GM19238 (cell line): Measurements from ENCODE around the gene FAM89B.
A peak's percentile ranks its signal among the peaks of the same experiment; 100 is the strongest.
"Not testable (repeated sequence)": the region's sequence is repeated elsewhere in the genome, so short reads cannot be mapped to it uniquely, and the experiment has no call there.

ENCODE experiments used
- DNase-seq: peaks from one replicate; pipeline ENCODE4 v3.0.0; 2011; ENCODE audit warnings: low spot score; ENCODE audit not compliant: insufficient read length

The FAM89B gene

DNA sequence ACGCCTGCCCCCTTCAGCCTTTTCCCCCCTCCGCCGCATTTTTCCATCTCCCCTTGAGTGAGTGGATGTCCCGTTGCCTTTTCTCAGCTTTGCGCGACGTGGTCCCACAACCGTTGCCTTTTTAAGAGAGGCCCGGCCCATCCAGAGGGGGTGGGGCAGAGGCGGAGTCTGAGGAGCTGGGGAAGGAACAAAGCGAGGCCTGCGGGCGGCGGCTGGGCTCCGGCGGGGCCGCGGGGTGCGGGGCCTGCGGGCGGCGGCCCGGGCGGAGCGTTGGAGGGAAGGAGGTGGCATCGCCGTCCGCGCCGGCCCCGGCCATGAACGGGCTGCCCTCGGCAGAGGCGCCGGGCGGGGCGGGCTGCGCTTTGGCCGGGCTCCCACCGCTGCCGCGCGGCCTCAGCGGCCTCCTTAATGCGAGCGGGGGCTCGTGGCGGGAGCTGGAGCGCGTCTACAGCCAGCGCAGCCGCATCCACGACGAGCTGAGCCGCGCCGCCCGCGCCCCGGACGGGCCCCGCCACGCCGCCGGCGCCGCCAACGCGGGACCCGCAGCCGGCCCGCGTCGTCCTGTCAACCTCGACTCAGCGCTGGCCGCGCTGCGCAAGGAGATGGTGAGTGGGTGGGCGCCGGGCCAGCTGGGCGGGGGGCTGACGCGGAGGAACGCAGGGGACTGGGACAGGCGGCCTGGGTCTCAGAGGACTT is at the start of gene FAM89B:
Gene FAM89B, plus strand, starts transcription at position 183 of the 696 bp plus-strand sequence. Its CDS starts 132 bp downstream, at position 315.
- peak; percentile 83 for DNase-seq

DNA sequence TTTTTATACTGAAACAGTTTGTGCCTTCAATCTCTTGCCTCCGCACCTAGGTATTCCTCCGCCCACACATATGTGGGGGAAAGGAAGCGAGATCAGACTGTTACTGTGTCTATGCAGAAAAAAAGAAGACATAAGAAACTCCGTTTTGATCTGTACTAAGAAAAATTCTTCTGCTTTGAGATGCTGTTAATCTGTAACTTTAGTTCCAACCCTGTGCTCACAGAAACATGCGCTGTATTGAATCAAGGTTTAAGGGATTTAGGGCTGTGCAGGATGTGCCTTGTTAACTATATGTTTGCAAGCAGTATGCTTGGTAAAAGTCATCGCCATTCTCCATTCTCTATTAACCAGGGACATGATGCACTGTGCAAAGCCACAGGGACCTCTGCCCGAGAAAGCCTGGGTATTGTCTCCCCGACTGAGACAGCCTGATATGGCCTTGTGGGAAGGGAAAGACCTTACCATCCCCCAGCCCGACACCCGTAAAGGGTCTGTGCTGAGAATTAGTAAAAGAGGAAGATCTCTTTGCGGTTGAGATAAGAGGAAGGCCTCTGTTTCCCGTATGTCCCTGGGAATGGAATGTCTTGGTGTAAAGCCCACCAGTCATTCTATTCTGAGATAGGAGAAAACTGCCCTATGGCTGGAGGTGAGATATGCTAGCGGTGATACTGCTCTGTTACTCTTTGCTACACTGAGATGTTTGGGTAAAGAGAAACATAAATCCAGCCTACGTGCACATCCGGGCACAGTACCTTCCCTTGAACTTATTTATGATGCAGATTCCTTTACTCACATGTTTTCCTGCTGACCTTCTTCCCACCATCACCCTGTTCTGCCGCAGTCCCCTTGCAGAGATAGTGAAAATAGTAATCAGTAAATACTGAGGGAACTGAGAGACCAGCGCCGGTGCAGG is 49.4 kb upstream of the FAM89B start:
- DNase-seq, result not testable (repeated sequence)

DNA sequence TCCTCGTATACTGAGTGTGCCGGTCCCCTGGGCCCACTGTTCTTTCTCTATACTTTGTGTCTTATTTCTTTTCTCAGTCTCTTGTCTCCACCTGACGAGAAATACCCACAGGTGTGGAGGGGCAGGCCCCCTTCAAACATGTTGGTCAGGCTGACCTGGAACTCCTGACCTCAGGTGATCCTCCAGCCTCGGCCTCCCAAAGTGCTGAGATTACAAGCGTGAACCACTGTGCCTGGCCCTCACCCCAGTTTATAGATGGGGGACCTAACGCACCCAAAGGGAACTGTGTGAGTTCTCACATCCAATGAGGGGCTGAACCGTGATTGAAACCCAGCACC is 48.7 kb upstream of the FAM89B start:
- not testable (repeated sequence) for DNase-seq

DNA sequence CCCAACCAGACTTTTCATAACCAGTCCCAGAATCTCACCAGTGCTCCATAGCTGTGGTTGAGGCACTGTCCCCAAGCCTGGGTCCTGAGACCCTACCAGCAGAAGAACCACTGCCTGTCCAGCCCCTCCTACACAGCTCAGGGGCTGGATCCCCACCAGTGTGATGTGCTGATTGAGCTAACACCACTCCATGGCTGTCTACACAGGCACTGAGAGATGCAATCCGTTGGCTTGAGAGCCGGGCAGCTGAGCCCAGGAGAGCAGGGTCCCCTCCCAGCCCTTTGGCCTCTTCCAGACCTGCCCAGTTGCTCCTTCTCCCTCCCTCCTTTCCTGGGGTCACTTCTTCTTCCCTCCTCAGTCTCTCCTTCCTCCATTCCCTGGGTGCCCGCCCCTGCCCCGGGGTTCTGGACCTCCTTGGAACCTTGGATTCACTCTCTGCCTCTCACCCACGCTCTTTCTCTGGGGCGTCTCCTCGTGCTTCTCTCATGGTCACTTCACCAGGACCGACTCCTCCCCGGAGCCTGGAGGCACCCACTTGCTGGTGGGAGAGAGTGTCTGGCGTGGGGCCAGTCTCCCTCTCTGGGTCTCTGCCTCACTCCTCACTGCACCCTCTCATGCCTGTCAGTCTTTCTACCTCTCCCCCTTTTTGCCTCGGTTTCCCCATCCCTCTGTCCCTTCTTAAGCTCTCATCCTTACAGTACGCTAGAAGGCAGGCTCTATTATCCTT is 48.2 kb upstream of the FAM89B start:
- no peak for DNase-seq

DNA sequence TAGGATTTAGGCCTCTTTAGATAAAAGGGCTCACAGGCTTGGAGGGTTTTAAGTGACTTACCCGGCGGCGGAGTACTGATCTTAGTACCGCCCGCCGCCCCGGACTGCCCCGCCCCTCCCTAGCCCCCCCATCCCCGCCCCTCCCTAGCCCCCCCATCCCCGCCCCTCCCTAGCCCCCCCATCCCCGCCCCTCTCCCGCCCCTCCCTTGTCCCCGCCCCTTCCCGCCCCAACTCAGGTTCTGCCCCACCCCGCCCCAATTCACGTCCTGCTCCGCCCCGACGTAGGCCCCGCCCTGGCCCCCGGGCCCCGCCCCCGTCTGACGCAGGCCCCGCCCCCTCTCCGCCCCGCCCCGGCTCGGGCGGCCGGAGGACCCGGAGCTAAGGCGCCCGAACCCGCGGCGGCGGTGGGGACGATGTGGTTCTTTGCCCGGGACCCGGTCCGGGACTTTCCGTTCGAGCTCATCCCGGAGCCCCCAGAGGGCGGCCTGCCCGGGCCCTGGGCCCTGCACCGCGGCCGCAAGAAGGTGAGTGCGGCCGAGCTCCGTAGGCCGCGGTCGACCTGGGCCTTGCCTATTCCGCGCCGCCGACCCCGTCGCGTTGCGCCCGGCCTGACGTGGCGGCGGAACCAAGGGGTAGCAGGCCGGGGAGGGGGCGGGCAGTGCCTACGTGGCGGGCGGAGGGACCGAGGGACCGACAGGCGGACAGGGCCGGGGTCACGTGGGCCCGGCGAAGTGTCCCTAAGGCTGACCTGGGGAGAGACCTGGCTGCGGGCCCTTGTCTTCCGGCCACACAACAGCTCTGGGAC is 47.4 kb upstream of the FAM89B start, which contains the start of gene SCYL1:
Gene SCYL1, plus strand, starts transcription at position 343 of the 805 bp plus-strand sequence. Its CDS starts 71 bp downstream, at position 414.
- DNase-seq, result peak; percentile 76

DNA sequence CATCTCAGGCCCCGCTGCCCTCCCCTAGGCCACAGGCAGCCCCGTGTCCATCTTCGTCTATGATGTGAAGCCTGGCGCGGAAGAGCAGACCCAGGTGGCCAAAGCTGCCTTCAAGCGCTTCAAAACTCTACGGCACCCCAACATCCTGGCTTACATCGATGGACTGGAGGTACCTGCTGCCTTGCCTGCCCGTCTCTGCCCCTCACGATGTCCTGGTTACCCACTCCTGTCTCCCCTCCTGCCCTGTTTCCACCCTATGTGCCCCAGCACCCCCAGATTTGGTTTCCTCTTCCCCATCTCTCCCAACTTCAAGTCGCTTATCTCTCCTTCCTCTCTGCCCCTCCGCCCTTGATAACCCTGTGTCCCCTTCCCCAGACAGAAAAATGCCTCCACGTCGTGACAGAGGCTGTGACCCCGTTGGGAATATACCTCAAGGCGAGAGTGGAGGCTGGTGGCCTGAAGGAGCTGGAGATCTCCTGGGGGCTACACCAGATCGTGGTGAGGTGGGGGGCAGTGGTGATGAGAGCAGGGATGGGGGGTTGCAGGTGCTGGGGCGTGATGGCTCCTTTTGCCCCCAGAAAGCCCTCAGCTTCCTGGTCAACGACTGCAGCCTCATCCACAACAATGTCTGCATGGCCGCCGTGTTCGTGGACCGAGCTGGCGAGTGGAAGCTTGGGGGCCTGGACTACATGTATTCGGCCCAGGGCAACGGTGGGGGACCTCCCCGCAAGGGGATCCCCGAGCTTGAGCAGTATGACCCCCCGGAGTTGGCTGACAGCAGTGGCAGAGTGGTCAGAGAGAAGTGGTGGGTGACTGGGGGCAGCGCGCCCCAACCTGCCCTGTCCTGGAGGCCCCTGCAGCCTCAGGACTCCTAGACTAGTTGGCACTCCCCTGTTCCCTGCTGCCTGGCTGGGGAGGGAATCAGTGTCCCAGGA is 46.5 kb upstream of the FAM89B start:
- no peak for DNase-seq

DNA sequence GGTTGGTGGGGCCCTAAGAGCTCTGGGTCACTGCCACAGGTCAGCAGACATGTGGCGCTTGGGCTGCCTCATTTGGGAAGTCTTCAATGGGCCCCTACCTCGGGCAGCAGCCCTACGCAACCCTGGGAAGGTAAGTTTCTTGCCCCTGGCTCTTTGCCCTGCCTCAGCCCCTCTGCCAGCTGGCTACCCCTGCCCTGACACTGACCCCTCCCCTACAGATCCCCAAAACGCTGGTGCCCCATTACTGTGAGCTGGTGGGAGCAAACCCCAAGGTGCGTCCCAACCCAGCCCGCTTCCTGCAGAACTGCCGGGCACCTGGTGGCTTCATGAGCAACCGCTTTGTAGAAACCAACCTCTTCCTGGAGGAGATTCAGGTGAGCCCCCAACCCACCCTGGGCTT is 45.6 kb upstream of the FAM89B start:
- DNase-seq, result no peak

DNA sequence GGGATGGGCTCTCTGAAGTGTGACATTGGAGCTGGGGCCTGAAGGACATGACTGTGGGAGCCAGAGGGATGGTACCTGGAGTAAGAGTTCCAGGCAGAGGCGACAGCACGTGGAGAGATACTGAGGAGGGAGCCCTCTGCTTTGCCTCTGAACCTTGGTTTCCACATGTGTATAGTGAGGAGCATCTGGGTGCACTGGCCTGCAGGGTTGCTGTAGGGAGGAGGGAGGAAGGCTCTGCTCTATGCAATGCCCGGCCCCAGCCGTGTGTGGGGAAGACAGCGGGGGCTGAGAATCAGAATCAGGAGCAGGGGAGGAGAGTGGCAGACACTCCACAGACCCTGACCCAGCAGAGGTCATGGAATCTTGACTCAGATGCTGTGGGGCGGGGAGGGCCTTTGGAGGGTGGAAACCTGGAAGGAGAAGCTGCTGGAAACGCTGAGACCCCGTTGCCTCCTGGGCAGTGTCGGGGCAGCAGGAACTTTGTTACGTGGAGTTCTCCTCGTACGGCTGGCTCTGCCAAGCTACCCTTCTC is 43.5 kb upstream of the FAM89B start:
- DNase-seq, result no peak

DNA sequence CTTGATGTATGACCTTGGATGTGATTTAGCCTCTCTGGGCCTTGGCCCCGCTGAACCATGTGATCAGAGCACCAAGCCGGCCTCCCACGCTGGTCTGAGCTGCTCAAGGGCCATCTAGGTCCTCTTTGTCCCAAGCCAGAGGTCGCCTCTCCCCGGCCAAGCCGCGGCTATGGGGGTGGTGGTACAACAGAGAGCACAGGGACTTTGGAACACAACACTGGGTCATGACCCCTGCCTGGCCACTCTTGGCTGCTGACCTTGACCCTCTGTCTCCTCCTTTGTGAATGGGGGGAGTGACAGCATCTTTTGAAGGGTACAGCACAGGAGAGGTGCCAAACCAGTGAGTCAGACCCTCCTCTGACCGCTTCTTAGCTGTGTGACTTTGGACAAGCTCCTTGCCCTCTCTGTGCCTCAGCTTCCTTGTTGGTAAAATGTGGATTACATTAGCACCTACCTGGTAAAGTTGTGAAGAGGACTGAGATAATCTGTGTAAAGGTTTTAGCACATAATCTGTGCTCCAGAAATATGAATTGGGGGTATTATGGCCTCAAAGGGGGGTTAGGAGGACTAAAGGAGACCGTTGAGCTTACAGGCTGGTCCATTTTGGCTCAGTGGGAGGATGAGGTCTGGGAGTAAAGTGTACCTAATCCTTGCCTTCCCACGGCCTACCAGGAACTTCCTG is 42.7 kb upstream of the FAM89B start:
- DNase-seq, result no peak

DNA sequence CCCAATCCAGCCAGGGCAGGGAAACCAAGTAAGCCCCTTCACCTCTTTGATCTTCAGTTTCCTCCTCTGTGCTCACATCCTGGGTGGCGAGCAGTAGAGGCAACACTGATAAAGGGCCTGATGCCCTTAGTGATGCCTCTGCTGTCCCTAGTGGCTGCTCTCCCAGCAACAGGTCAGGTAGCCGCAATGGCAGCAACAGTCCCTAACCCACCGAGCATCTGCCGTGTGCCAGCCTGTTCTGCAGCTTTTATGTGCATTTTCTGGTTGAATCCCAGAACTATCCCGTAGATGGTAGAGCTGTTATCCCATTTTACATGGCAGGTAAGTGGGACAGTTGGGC is 42.2 kb upstream of the FAM89B start:
- no peak for DNase-seq

DNA sequence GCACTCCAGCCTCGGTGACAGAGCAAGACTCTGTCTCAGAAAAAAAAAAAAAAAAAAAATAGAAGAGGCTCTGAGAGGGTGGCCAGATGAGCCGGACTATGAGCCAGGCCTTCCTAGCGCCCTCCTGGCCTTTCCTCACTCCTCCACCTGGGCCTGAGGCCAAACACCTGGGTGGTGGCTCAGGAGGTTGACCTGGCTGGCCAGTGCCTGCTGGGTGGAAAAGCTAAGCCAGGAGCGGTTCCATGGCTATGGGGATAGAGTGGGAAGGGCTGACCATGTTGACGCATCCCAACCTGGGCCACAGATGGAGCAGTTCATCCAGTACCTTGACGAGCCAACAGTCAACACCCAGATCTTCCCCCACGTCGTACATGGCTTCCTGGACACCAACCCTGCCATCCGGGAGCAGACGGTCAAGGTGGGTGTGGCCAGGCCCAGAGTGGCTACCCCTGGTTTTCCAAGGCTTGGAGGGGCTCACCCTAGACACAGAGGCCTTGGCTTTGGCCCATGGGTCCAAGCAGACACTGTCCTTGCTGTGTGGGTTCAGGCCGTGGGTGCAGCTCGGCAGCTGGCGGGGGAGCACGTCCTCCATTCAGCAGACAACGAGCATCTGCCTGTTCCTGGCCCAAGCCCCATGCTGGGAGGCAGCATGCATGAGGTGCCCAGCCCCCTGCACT is 39.8 kb upstream of the FAM89B start:
- DNase-seq, result no peak

DNA sequence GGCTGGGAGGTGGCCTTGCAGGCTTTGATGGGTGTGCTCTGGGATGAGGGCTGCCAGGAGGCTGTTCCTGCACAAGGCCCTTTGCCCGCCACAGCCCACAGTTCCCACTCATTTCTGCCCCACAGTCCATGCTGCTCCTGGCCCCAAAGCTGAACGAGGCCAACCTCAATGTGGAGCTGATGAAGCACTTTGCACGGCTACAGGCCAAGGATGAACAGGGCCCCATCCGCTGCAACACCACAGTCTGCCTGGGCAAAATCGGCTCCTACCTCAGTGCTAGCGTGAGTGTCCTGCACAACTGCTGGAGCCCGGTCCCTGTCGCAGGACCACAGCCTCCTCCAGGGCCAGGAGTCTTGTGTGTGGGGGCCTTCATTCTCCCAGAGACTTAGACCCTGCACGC is 37.2 kb upstream of the FAM89B start:
- DNase-seq, result no peak

DNA sequence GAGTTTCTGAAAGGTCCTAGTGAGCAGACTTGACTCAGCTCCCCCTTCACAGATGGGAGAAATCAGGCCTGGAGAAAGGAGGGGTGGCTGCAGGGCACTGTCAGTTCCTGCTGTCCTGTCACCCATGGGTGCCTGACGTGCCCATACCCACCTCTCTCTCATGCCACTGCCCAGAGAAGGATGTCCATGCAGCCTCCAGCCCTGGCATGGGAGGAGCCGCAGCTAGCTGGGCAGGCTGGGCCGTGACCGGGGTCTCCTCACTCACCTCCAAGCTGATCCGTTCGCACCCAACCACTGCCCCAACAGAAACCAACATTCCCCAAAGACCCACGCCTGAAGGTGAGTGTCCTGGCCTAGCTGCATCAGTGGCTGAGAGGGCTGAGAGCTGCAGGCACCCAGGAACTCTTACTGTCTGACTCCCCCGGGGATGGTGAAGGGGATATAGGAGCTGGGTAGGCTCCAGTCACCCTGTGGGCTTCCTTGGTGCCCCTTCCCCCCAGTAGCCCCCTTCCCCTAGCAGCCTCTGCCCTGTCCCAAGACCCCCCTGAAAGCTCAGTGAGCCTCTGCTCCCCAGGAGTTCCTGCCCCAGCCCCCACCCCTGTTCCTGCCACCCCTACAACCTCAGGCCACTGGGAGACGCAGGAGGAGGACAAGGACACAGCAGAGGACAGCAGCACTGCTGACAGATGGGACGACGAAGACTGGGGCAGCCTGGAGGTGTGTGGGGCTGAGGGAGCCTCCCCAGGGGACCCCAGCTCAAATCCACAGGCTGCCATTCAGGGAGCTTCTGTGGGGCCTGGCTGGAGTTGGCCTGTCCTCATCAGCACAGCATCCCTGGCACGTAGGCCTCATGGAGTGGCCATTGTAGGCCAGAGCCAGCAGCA is 35.7 kb upstream of the FAM89B start:
- DNase-seq, result no peak

DNA sequence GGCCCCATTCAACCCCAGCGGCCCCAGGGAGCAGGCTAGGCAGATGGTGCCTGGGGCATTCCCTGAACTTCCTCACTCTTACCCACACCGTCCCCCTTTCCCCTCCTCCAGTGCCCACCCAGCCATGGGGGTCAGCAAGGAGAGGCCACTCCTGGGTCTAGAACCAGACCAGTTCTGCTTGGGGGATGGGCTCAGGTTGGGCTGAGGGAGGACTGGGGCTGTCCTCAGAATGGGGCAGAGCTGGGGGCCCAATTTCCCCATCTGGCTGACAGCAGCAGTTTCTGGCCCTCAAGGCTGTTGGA is 35.1 kb upstream of the FAM89B start:
- no peak for DNase-seq

DNA sequence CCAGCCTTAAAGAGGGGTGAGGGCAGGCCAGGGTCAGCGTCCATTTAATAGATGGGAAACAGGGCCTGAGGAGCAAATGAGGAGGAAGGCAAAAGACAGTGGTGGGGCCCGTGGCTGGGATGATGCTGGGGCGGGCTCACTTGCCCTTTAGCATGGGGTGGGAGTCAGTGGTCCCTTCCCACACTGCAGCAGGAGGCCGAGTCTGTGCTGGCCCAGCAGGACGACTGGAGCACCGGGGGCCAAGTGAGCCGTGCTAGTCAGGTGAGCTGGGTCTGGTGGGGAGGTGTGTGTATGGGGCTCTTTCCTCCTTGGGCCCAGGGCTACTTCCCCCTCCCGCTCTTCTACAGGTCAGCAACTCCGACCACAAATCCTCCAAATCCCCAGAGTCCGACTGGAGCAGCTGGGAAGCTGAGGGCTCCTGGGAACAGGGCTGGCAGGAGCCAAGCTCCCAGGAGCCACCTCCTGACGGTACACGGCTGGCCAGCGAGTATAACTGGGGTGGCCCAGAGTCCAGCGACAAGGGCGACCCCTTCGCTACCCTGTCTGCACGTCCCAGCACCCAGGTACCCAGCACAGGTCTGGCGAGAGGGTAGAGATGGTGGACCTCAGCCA is 34.6 kb upstream of the FAM89B start:
- DNase-seq, result no peak

DNA sequence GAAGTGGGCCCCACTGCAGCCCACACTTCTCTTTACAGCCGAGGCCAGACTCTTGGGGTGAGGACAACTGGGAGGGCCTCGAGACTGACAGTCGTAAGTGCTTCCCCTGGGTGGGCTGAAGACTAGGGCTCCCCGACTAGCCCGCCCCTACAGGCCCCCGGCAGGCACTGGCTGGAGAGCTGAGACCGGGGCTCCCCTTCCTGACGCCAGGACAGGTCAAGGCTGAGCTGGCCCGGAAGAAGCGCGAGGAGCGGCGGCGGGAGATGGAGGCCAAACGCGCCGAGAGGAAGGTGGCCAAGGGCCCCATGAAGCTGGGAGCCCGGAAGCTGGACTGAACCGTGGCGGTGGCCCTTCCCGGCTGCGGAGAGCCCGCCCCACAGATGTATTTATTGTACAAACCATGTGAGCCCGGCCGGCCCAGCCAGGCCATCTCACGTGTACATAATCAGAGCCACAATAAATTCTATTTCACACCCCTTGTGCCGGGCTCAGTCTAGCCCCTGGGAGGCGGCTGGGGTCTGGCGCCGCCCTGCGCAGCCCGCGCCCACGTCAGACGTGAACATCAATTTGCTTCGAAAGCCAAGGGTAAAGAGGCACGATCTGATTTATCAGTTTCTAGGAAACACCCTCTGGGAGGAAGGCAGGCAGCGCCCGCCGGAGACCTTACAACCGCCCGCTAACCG is 34.0 kb upstream of the FAM89B start:
- DNase-seq, result no peak
